H9 (cell line): ENCODE data around the gene PSAPL1. TPM values are rescaled to one million over a fixed set of nuclear protein-coding genes. Genes with fewer than 3 reads are reported as not detected.

Experiments used
- DNase-seq: peaks from one replicate; pipeline ENCODE4 v3.0.0-alpha.2; 2017
- H2AFZ ChIP-seq: one replicate; pipeline ENCODE4 v1.6.1; 2013; ENCODE audit warnings: mild to moderate bottlenecking, low read length, control low read depth, moderate library complexity
- H2AK5ac ChIP-seq: 2 replicates; pipeline ENCODE4 v1.6.1; 2013; ENCODE audit warnings: low read length, control low read depth, mixed read lengths; ENCODE audit not compliant: insufficient read length
- H2BK120ac ChIP-seq: one replicate; pipeline ENCODE4 v1.6.1; 2013; ENCODE audit warnings: low read depth, mild to moderate bottlenecking, low read length, control low read depth, inconsistent platforms; ENCODE audit not compliant: poor library complexity, severe bottlenecking
- H2BK12ac ChIP-seq: 2 replicates; pipeline ENCODE4 v1.6.1; 2013; ENCODE audit warnings: low read length, control low read depth, mixed read lengths, low read depth; ENCODE audit not compliant: insufficient read length
- H2BK15ac ChIP-seq: 2 replicates; pipeline ENCODE4 v1.6.1; 2013; ENCODE audit warnings: low read depth, low read length, control low read depth
- H2BK20ac ChIP-seq: one replicate; pipeline ENCODE4 v1.6.1; 2013; ENCODE audit warnings: low read depth, mild to moderate bottlenecking, low read length, control low read depth, inconsistent platforms; ENCODE audit not compliant: poor library complexity, severe bottlenecking
- H2BK5ac ChIP-seq: 2 replicates; pipeline ENCODE4 v1.6.1; 2013; ENCODE audit warnings: low read length, control low read depth, mixed read lengths; ENCODE audit not compliant: insufficient read length
- H3K14ac ChIP-seq: 2 replicates; pipeline ENCODE4 v1.6.1; 2013; ENCODE audit warnings: low read length, control low read depth; ENCODE audit not compliant: insufficient read depth
- H3K18ac ChIP-seq: 2 replicates; pipeline ENCODE4 v1.6.1; 2013; ENCODE audit warnings: low read depth, mild to moderate bottlenecking, mixed read lengths, low read length, control low read depth; ENCODE audit not compliant: insufficient read length
- H3K23ac ChIP-seq: 2 replicates; pipeline ENCODE4 v1.6.1; 2013; ENCODE audit warnings: low read length, control low read depth, mixed read lengths, low read depth; ENCODE audit not compliant: insufficient read length
- H3K23me2 ChIP-seq: 2 replicates; pipeline ENCODE4 v1.6.1; 2013; ENCODE audit warnings: low read depth, mild to moderate bottlenecking, mixed read lengths, low read length, control low read depth; ENCODE audit not compliant: insufficient read length, poor library complexity, severe bottlenecking
- H3K27ac ChIP-seq: 2 replicates; pipeline ENCODE4 v1.5.1; 2013; ENCODE audit warnings: low read length, control low read depth, mixed read lengths, low read depth; ENCODE audit not compliant: insufficient read length
- H3K27me3 ChIP-seq: 2 replicates; pipeline ENCODE4 v1.6.1; 2013; ENCODE audit warnings: low read length, control low read depth, inconsistent platforms; ENCODE audit not compliant: insufficient read depth
- H3K4ac ChIP-seq: 2 replicates; pipeline ENCODE4 v1.6.1; 2013; ENCODE audit warnings: low read depth, mild to moderate bottlenecking, control low read depth, inconsistent platforms, low read length, moderate library complexity
- H3K4me1 ChIP-seq: 2 replicates; pipeline ENCODE4 v1.6.1; 2013; ENCODE audit warnings: low read length, control low read depth, inconsistent platforms; ENCODE audit not compliant: insufficient read depth
- H3K4me2 ChIP-seq: 2 replicates; pipeline ENCODE4 v1.6.1; 2013; ENCODE audit warnings: low read length, control low read depth, mixed read lengths; ENCODE audit not compliant: insufficient read length, insufficient read depth
- H3K56ac ChIP-seq: 2 replicates; pipeline ENCODE4 v1.6.1; 2013; ENCODE audit warnings: low read depth, mild to moderate bottlenecking, mixed read lengths, low read length, control low read depth; ENCODE audit not compliant: insufficient read length
- H3K79me1 ChIP-seq: 2 replicates; pipeline ENCODE4 v1.6.1; 2013; ENCODE audit warnings: low read depth, mild to moderate bottlenecking, moderate library complexity, low read length, control low read depth, inconsistent platforms; ENCODE audit not compliant: insufficient read depth, poor library complexity, severe bottlenecking
- H3K79me2 ChIP-seq: 2 replicates; pipeline ENCODE4 v1.6.1; 2013; ENCODE audit warnings: low read length, control low read depth, inconsistent platforms; ENCODE audit not compliant: insufficient read depth
- H3K9ac ChIP-seq: 2 replicates; pipeline ENCODE4 v1.6.1; 2013; ENCODE audit warnings: low read length, control low read depth, mixed read lengths; ENCODE audit not compliant: insufficient read length; ENCODE audit errors: extremely low read depth
- H3K9me3 ChIP-seq: one replicate; pipeline ENCODE4 v1.6.1; 2013; ENCODE audit warnings: low read depth, low read length, inconsistent platforms; ENCODE audit not compliant: control insufficient read depth
- H3T11ph ChIP-seq: one replicate; pipeline ENCODE4 v1.6.1; 2013; ENCODE audit warnings: mild to moderate bottlenecking, low read length, control low read depth, inconsistent platforms
- H4K20me1 ChIP-seq: one replicate; pipeline ENCODE4 v1.6.1; 2013; ENCODE audit not compliant: control insufficient read depth, insufficient read length, insufficient read depth
- H4K5ac ChIP-seq: 2 replicates; pipeline ENCODE4 v1.6.1; 2013; ENCODE audit warnings: low read depth, mild to moderate bottlenecking, mixed read lengths, low read length, control low read depth; ENCODE audit not compliant: insufficient read length
- H4K8ac ChIP-seq: replicated peaks from 2 replicates; pipeline ENCODE4 v1.6.1; 2013; ENCODE audit warnings: low read length, control low read depth, mixed read lengths, low read depth; ENCODE audit not compliant: insufficient read length
- H4K91ac ChIP-seq: 2 replicates; pipeline ENCODE4 v1.6.1; 2013; ENCODE audit warnings: low read depth, mild to moderate bottlenecking, moderate library complexity, mixed read lengths, low read length, control low read depth; ENCODE audit not compliant: insufficient read length
- H3K27ac Mint-ChIP-seq, 3 experiments: 2 replicates in 2 of 3; 3 replicates in 1 of 3; pipeline ENCODE4 v1.8.0; 2020 to 2021; ENCODE audit warnings: mixed read lengths in 3 of 3, mild to moderate bottlenecking in 1 of 3, moderate library complexity in 1 of 3
- H3K27me3 Mint-ChIP-seq: 2 replicates; pipeline ENCODE4 v1.8.0; 2021; ENCODE audit warnings: low read depth, mild to moderate bottlenecking, moderate library complexity, mixed read lengths
- H3K36me3 Mint-ChIP-seq, 3 experiments: 2 replicates in 2 of 3; 3 replicates in 1 of 3; pipeline ENCODE4 v1.8.0; 2020 to 2021; ENCODE audit warnings: low read depth in 3 of 3, mixed read lengths in 3 of 3; ENCODE audit not compliant: insufficient read depth in 1 of 3
- H3K4me1 Mint-ChIP-seq, 2 experiments: 2 replicates each; pipeline ENCODE4 v1.8.0; 2020; ENCODE audit warnings: mixed read lengths in 2 of 2
- H3K4me3 Mint-ChIP-seq, 2 experiments: 2 replicates in 1 of 2; 3 replicates in 1 of 2; pipeline ENCODE4 v1.8.0; 2020 to 2021; ENCODE audit warnings: mild to moderate bottlenecking in 2 of 2, mixed read lengths in 2 of 2, moderate library complexity in 1 of 2
- H3K9me3 Mint-ChIP-seq, 2 experiments: 2 replicates in 1 of 2; 3 replicates in 1 of 2; pipeline ENCODE4 v1.8.0; 2020; ENCODE audit warnings: mild to moderate bottlenecking in 2 of 2, mixed read lengths in 2 of 2, moderate library complexity in 1 of 2
- CTCF ChIP-seq: fragments of 200-600 bp; sonication (generic); conservative IDR thresholded peaks from 3 replicates; pipeline ENCODE4 v1.8.0; 2021; ENCODE audit warnings: antibody characterized with exemption, mild to moderate bottlenecking
- WGBS: extraction: QIAGEN DNeasy Blood & Tissue Kit; methylation state at CpG from one replicate; pipeline ENCODE4 v1.1.7; 2013; ENCODE audit warnings: missing lambda C conversion rate, low lambda C conversion rate, mixed read lengths; ENCODE audit not compliant: insufficient read length; ENCODE audit errors: extremely low coverage; 5-methylcytosine and 5-hydroxymethylcytosine counted together
- total RNA-seq: library from RNA; stranded (reverse); gene quantifications from 2 replicates; pipeline ENCODE4 v1.2.1, GENCODE V29; 2021

PSAPL1 gene
- total RNA-seq, 1 experiment from 2014 or later, result 0.04 TPM

- no peak for TF ChIP-seq CTCF
- Histone ChIP-seq H3K79me2 (no peaks in the 10 kb centered on the region), H2BK5ac (no peak overlapping the region), H3K23ac (no peak overlapping the region), H2BK12ac (no peak overlapping the region), H3K23me2 (no peaks in the 10 kb centered on the region), H3K4me1 (no peaks in the 10 kb centered on the region), H2AFZ (no peak overlapping the region), H4K8ac (no peak overlapping the region), H2BK20ac (no peak overlapping the region), H3T11ph (no peak overlapping the region), H3K9ac (no peak overlapping the region), H4K20me1 (no peaks in the 10 kb centered on the region), H3K9me3 (no peaks in the 10 kb centered on the region), H3K56ac (no peak overlapping the region), H3K27ac (no peak overlapping the region), H2BK15ac (no peak overlapping the region), H3K4ac (no peak overlapping the region), H3K18ac (no peak overlapping the region), H4K5ac (no peak overlapping the region), H4K91ac (no peak overlapping the region), H3K14ac (no peak overlapping the region; the same call in 1 of the 2 replicates), H2BK120ac (no peak overlapping the region), H3K4me2 (no peak overlapping the region), H3K79me1 (no peaks in the 10 kb centered on the region), H3K27me3 (no peaks in the 10 kb centered on the region; the same call in 1 of the 2 replicates), H2AK5ac (no peak overlapping the region)
- Mint-ChIP-seq H3K27me3 (peaks cover 8% of the 10 kb centered on the region), H3K4me1 (peaks cover 3 to 7% of the 10 kb centered on the region in 2 experiments; a peak in 3 of 4 replicates), H3K9me3 (peaks cover 3 to 9% of the 10 kb centered on the region in 2 experiments; a peak in 3 of 5 replicates), H3K4me3 (no peak overlapping the region), H3K27ac (no peak overlapping the region), H3K36me3 (no peaks in the 10 kb centered on the region)
- peak; percentile 14 for DNase-seq
- no CpG with 5 or more reads among the region's 13 CpGs for WGBS
These were observed 44.4 kb downstream of the PSAPL1 start for GRCh38 chr4:7390336-7390735.
